ENCODE measurements around the gene P3H4. TPM values are rescaled to one million over a fixed set of nuclear protein-coding genes. Genes with fewer than 3 reads are reported as not detected.

The P3H4 gene
- total and polyA plus RNA-seq, 3 donors from 2014 or later: 6.9 to 13.9 (median 9.9) TPM

- Histone ChIP-seq H3K4me3 (no peak overlapping the region), H3K9me3 (no peaks in the 10 kb centered on the region), H3K27me3 (no peaks in the 10 kb centered on the region), H3K36me3 (ENCODE audit: low read depth, missing control alignments) (no peaks in the 10 kb centered on the region), H3K4me1 (no peaks in the 10 kb centered on the region), H3K27ac (no peak overlapping the region)
- intact Hi-C loops (cut with DNase I; ENCODE audit: low total_unique reads): no loop called here
- 87 to 93% methylated on average over 2 to 3 of the region's 3 CpGs for WGBS, 2 donors
- TF ChIP-seq CTCF (IDR thresholded peaks at IDR 0.05) (no peak), POLR2A (IDR thresholded peaks at IDR 0.05) (no peak)
- no peak for DNase-seq
Observed at GRCh38 chr17:41769985-41770384, 41.8 kb downstream of the P3H4 start.

GRCh38 chr17:41769346-41769862, 42.3 kb downstream of the P3H4 start:
- no peaks in the 10 kb centered on the region for H3K36me3 ChIP-seq (ENCODE audit: low read depth, missing control alignments)
- no peak overlapping the region for H3K27ac ChIP-seq
- intact Hi-C loops (cut with DNase I; ENCODE audit: low total_unique reads): no loop called here
- DNase-seq: no peak
- TF ChIP-seq POLR2A (IDR thresholded peaks at IDR 0.05): no peak
- TF ChIP-seq CTCF (IDR thresholded peaks at IDR 0.05): no peak
- 90 to 91% methylated on average over 2 to 16 of the region's 16 CpGs for WGBS, 2 donors
- no peak overlapping the region for H3K4me3 ChIP-seq
- no peaks in the 10 kb centered on the region for H3K27me3 ChIP-seq
- H3K9me3 ChIP-seq: no peaks in the 10 kb centered on the region
- H3K4me1 ChIP-seq: no peaks in the 10 kb centered on the region

- intact Hi-C loops (cut with DNase I; ENCODE audit: low total_unique reads): no loop called here
- DNase-seq: no peak
- Histone ChIP-seq H3K9me3 (no peaks in the 10 kb centered on the region), H3K4me3 (no peak overlapping the region), H3K4me1 (no peaks in the 10 kb centered on the region), H3K36me3 (ENCODE audit: low read depth, missing control alignments) (no peaks in the 10 kb centered on the region), H3K27me3 (no peaks in the 10 kb centered on the region), H3K27ac (no peak overlapping the region)
- WGBS, 2 donors: 96 to 100% methylated on average over 2 to 23 of the region's 23 CpGs
- TF ChIP-seq CTCF (IDR thresholded peaks at IDR 0.05) (no peak), POLR2A (IDR thresholded peaks at IDR 0.05) (no peak)
Observed at GRCh38 chr17:41768682-41769288, 43.0 kb downstream of the P3H4 start.

GRCh38 chr17:41767324-41768042, 44.3 kb downstream of the P3H4 start:
- H3K4me1 ChIP-seq: no peaks in the 10 kb centered on the region
- no peaks in the 10 kb centered on the region for H3K27me3 ChIP-seq
- no peak overlapping the region for H3K4me3 ChIP-seq
- no peaks in the 10 kb centered on the region for H3K9me3 ChIP-seq
- WGBS, 2 donors: 96 to 98% methylated on average over 10 to 18 of the region's 18 CpGs
- TF ChIP-seq CTCF (IDR thresholded peaks at IDR 0.05): no peak
- intact Hi-C loops (cut with DNase I; ENCODE audit: low total_unique reads): no loop called here
- no peak overlapping the region for H3K27ac ChIP-seq
- no peak for DNase-seq
- H3K36me3 ChIP-seq (ENCODE audit: low read depth, missing control alignments): no peaks in the 10 kb centered on the region
